Central memory CD8-positive, alpha-beta T cell (primary cell): ENCODE measurements around the gene ADCY1.

ENCODE experiments used
- ATAC-seq: fragments of 150-1000 bp; cut with Tn5 transposase; replicated peaks from 2 replicates; pipeline ENCODE4 v1.10.0; 2022; ENCODE audit warnings: mild to moderate bottlenecking, moderate FRiP score, moderate number of reproducible peaks; ENCODE audit not compliant: poor library complexity, severe bottlenecking; ENCODE audit errors: extremely low read depth
- DNase-seq, 2 donors: peaks; one replicate each; pipeline ENCODE4 v3.0.0; 2021; ENCODE audit warnings: low spot score in 2 of 2
- H3K27ac Mint-ChIP-seq: one replicate; pipeline ENCODE4 v1.8.0; 2022; ENCODE audit warnings: low read depth, mild to moderate bottlenecking, moderate library complexity, mixed read lengths
- H3K27me3 Mint-ChIP-seq: one replicate; pipeline ENCODE4 v1.8.0; 2022; ENCODE audit warnings: mixed read lengths
- H3K36me3 Mint-ChIP-seq: one replicate; pipeline ENCODE4 v1.8.0; 2022; ENCODE audit warnings: mild to moderate bottlenecking, moderate library complexity, mixed read lengths; ENCODE audit not compliant: insufficient read depth
- H3K4me1 Mint-ChIP-seq: one replicate; pipeline ENCODE4 v1.8.0; 2022; ENCODE audit warnings: mixed read lengths
- H3K4me3 Mint-ChIP-seq: one replicate; pipeline ENCODE4 v1.8.0; 2022; ENCODE audit warnings: mild to moderate bottlenecking, moderate library complexity, mixed read lengths
- H3K9me3 Mint-ChIP-seq: one replicate; pipeline ENCODE4 v1.8.0; 2022; ENCODE audit warnings: mixed read lengths

ADCY1 gene

DNA sequence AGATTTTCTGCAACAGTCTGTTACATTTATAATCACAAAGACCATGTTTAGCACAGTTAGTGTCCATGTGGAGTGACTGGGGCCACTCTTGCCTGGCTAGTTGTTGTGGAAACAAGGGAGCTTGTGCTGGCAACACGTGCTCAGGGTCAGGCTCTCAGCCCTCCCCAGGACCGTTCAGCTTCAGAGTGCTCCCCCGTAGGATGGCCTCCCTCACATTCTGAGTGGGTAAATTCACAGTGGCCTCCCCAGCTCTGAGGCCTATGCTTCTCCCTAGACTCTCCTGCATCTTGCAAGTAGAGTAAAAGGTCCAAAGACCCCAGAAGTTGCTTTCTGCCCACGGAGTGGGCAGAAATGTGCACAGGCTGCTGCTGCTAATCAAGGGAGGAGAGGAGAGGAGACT, 122.3 kb downstream of the ADCY1 start:
- ATAC-seq, result no peak
- Mint-ChIP-seq H3K27me3 (peaks cover 27% of the 10 kb centered on the region), H3K4me3 (no peak overlapping the region), H3K36me3 (no peaks in the 10 kb centered on the region), H3K27ac (no peak overlapping the region), H3K4me1 (no peaks in the 10 kb centered on the region), H3K9me3 (no peaks in the 10 kb centered on the region)
- no peak for DNase-seq

DNA sequence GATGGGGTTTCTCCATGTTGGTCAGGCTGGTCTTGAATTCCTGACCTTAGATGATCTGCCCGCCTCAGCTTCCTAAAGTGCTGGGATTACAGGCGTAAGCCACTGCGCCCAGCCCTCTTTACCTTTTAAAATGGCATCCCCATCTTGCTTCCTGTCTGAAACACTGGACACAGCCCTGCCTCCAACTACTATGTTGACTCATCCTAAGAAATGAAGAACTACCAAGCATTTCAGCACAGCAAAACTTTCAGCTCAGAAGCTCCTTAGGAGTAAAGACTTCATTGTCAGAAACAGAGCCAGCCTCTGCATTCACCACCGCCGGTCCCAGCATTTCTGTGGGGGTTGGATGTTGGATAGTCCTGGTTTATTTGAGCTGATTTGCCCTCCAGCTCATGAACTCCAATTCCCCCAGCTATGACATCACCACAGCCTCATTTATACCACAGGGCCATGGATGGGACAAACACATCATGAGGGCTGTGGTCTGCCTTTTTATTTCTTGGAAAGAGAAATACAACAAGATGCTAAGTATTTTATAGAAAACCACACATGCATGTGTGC, 123.5 kb downstream of the ADCY1 start:
- H3K9me3 Mint-ChIP-seq, result no peaks in the 10 kb centered on the region
- no peak for DNase-seq
- H3K27me3 Mint-ChIP-seq, result peaks cover 39% of the 10 kb centered on the region
- no peaks in the 10 kb centered on the region for H3K4me1 Mint-ChIP-seq
- ATAC-seq, result no peak
- H3K36me3 Mint-ChIP-seq, result no peaks in the 10 kb centered on the region
- no peak overlapping the region for H3K4me3 Mint-ChIP-seq
- H3K27ac Mint-ChIP-seq, result no peak overlapping the region

DNA sequence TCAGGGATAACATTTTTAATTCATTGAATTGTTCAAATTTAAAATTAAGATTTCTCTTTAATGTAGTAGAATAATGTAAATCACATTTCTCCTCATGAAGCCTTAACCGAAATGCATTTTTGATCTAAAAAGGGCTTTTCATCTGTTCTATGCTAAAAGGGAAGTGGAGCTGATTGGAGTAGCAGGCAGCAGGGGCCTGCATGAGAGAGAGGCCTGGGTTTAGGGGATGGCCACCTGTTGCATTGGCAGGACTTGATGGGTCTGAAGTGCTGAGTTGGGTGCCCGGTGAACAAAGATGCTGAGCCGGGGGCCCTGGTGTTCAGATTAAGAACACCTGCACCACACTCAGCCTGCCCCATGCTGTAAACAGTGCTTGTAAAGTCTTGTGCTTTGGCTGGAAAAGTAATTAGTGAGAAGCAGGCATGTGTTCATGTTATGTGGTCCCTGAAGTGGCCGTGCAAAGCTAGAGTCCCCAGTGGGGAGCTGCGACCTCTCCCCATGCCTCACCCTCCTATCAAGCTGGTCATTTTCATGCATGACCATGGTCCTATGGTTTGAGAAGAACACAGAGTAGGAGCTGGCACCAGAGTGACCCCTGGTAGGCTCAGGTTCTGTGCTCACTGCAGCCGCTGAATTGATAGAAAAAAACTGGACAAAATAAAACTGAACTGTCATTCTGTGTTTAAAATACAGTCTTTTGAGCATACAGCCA, 124.3 kb downstream of the ADCY1 start:
- H3K4me1 Mint-ChIP-seq, result no peaks in the 10 kb centered on the region
- no peaks in the 10 kb centered on the region for H3K9me3 Mint-ChIP-seq
- H3K27ac Mint-ChIP-seq, result no peak overlapping the region
- ATAC-seq, result no peak
- no peak overlapping the region for H3K4me3 Mint-ChIP-seq
- peaks cover 47% of the 10 kb centered on the region for H3K27me3 Mint-ChIP-seq
- H3K36me3 Mint-ChIP-seq, result no peaks in the 10 kb centered on the region
- peak in 1 of 2 donors; percentile 7 for DNase-seq

DNA sequence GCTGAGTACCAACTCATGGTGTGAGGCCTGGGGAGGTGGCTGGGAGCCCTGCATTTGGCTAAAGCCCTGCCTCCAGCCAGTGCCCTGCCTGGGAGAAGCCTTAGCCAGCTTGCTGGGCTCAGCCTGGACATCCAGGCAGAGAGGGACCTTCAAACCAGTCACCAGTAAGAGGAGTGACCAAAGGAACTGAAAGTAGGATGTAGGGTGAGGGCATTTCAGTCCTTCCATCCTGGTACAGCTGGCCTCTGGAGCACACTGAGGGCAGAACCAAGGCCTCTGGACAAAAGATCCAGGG, 124.8 kb downstream of the ADCY1 start:
- Mint-ChIP-seq H3K27ac (no peak overlapping the region), H3K4me1 (no peaks in the 10 kb centered on the region), H3K27me3 (peaks cover 52% of the 10 kb centered on the region), H3K9me3 (no peaks in the 10 kb centered on the region), H3K4me3 (no peak overlapping the region), H3K36me3 (no peaks in the 10 kb centered on the region)
- ATAC-seq (no peak), DNase-seq (peak in 1 of 2 donors; percentile 4)

DNA sequence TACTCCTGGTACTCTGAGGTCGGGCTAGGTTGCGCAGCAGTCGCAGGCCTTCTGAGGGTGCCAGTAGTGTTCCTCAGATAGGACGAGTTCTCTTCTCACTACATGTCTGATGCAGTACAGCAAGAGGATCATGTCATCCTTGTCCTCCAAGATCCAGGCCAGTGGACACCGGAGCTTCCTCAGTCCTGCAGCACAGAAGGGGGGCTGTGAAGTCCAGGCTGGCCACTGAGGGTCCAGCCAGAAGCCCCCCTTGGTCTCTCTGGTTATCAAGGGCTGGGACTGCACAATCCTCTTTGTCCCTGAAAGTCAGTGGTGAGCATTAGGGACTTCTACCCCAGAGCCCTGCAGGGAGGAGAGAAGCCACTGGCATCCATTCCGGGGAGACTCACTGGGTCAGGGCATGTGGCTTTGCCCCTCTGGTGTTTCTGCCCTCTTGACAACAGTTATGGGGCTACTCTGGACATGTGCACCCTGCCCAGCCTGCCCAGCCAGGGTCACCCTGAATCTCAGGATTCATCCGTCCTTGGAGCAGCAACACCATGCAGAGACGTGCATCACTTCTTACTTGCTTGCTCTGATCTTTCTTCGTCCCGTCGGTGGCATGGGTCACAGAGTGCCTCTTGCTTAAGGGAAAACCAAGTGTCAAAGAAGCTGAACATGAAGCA, 125.7 kb downstream of the ADCY1 start:
- peak in 1 of 2 donors; percentile 1 for DNase-seq
- Mint-ChIP-seq H3K27me3 (peaks cover 52% of the 10 kb centered on the region), H3K36me3 (no peaks in the 10 kb centered on the region), H3K27ac (no peak overlapping the region), H3K9me3 (no peaks in the 10 kb centered on the region), H3K4me1 (no peaks in the 10 kb centered on the region), H3K4me3 (no peak overlapping the region)
- no peak for ATAC-seq

DNA sequence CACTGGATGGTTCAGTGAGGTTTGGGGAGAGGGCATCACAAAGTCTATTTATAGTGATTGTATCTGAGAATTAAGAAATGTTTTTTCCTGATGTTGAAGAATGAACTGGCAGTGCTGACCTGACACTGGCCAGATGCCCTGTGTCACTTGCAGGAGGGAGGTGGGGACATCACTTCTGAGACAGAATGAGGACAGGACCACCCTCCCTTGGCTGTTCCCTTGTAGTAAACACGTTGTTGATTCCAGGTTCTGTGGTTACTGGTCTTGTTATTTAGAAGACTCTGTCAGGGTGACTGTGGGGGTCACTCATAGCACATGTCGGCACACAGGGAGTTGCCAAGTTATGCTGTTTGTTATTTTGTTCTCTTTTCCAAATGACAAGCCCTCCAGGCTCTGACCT, 126.4 kb downstream of the ADCY1 start:
- Mint-ChIP-seq H3K27me3 (peaks cover 54% of the 10 kb centered on the region), H3K4me1 (no peaks in the 10 kb centered on the region), H3K4me3 (no peak overlapping the region), H3K9me3 (no peaks in the 10 kb centered on the region), H3K27ac (no peak overlapping the region), H3K36me3 (no peaks in the 10 kb centered on the region)
- no peak for DNase-seq
- no peak for ATAC-seq

DNA sequence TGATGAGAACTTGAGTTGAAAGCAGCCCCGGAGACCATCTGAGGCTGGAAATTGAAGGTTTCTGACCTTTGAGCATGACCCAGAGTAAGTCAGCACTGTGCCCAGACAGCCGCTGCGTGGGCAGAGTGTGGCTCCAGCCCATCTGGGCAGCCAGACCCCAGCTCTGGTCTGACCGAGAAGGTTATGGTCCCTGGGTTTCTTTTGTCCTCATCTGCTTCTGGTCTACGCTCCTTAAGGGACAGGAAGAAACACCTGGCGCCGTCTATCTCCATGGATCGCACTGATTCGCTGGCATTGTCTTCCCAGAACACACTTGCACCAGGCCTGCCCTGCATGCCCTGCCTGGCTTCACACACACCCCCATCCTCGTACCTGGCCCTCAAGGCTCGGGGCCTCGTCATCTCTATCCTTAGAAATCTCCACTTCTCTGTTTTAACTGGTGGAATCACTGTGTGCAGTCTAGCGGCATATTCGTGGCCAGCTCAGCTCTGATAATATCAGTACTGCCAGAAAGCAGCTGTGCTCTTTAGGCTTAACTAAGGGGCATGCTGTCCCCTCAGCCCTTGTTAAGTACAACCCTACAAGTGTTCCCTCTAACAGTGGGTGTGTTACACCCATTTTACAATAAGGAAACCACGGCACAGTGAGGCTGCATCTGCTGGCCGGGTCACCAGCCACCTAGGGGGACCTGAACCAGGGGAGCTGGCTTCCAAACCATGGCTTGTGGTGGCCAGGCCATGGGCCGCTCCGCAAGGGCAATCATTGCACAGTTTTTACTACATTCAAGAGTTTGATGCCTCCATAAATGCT, 127.7 kb downstream of the ADCY1 start:
- no peak overlapping the region for H3K27ac Mint-ChIP-seq
- no peak for DNase-seq
- H3K27me3 Mint-ChIP-seq, result peaks cover 65% of the 10 kb centered on the region
- H3K4me1 Mint-ChIP-seq, result no peaks in the 10 kb centered on the region
- no peaks in the 10 kb centered on the region for H3K9me3 Mint-ChIP-seq
- no peak for ATAC-seq
- no peak overlapping the region for H3K4me3 Mint-ChIP-seq
- no peaks in the 10 kb centered on the region for H3K36me3 Mint-ChIP-seq

DNA sequence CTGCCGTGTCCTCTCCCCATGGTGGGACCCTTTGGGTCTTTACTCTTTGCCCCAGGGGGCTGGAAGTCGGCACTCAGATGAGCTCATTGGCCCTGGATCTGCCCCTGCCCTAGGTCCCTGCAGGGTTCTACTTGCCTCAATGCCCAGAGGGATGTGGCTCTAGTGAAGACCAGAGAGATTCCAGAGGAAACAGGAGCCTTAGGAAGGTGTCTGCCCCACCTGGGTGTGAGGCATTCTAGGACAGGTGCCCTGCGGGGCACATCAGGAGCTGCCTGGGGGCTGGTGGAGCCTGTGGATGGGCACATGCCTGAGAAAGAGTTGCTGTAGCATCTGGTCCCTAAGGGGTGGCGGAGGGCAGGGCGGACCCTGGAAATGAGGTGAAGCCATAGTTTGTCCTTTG, 128.6 kb downstream of the ADCY1 start:
- Mint-ChIP-seq H3K27me3 (peaks cover 65% of the 10 kb centered on the region), H3K36me3 (no peaks in the 10 kb centered on the region), H3K4me3 (no peak overlapping the region), H3K9me3 (no peaks in the 10 kb centered on the region), H3K27ac (no peak overlapping the region), H3K4me1 (no peaks in the 10 kb centered on the region)
- ATAC-seq (no peak), DNase-seq (no peak)

DNA sequence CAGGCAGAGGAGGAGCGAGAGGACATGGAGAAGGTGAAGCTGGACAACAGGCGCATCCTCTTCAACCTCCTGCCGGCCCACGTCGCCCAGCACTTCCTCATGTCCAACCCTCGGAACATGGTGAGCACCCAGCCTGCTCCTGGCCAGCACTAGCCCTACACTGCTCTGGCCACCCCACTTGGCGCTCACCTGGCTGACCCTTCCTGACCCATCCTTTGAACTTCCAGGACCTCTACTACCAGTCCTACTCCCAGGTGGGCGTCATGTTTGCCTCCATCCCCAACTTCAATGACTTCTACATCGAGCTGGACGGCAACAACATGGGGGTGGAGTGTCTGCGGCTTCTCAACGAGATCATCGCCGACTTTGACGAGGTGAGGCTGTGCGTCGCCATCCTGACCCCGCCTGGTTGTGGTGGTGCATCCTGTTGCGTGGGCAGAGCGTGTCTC, 129.2 kb downstream of the ADCY1 start:
- H3K9me3 Mint-ChIP-seq, result no peaks in the 10 kb centered on the region
- no peaks in the 10 kb centered on the region for H3K36me3 Mint-ChIP-seq
- ATAC-seq (no peak), DNase-seq (no peak)
- peaks cover 65% of the 10 kb centered on the region for H3K27me3 Mint-ChIP-seq
- H3K4me3 Mint-ChIP-seq, result no peak overlapping the region
- H3K27ac Mint-ChIP-seq, result no peak overlapping the region
- no peaks in the 10 kb centered on the region for H3K4me1 Mint-ChIP-seq

DNA sequence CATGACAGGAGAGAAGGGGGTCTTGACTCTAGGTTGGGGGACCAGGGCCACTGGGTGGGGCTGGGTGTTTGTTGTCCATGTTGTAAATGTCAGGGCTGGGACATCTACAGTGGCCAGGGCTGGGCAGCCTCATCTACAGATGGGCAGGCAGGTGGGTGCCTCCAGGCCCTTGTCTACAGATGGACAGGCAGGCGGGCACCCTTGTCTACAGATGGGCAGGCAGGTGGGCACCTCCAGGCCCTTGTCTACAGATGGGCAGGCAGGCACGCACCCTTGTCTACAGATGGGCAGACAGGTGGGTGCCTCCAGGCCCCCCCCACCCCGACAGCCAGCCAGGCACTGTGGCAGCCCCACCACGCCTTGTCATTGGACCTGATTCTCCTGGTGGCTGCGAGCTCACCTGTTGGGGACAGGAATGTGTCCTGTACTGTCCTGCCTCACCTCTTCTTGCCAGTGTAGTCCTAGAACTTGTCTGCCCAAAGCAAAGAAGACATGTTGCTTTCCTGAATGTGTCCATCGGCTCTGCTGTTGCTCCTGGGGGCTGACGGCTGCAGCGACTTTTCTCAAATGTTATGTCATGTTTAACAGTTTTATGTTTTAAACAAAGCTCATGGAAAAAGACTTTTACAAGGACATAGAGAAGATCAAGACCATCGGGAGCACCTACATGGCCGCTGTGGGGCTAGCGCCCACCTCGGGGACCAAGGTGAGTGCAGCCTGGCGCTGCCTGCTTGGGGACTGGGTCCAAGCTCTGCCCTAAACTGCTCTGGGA, 129.9 kb downstream of the ADCY1 start:
- Mint-ChIP-seq H3K9me3 (no peaks in the 10 kb centered on the region), H3K4me3 (no peak overlapping the region)

DNA sequence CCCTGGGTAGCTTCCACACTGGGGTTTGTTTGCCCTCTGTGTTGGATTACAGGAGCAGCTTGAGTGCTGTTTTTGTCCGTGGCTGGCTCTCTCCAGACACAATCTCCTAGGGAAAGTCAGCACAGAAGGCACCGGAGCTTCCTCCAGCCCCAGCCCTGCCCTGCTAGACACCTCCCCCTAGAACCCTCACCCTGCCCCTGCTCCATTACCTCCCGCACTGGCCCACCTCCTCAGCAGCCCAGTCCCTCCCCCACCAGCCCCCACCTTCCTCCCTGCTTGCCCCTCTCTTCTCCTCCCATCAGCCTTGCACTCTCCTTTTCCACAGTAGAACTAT, 130.5 kb downstream of the ADCY1 start:
- no peak overlapping the region for H3K27ac Mint-ChIP-seq
- peaks cover 54% of the 10 kb centered on the region for H3K27me3 Mint-ChIP-seq
- H3K4me3 Mint-ChIP-seq, result no peak overlapping the region
- DNase-seq (peak in 1 of 2 donors; percentile 6), ATAC-seq (no peak)
- H3K36me3 Mint-ChIP-seq, result no peaks in the 10 kb centered on the region
- no peaks in the 10 kb centered on the region for H3K4me1 Mint-ChIP-seq
- H3K9me3 Mint-ChIP-seq, result no peaks in the 10 kb centered on the region

More for the DNA sequence above, 129.9 kb downstream of the ADCY1 start:
- no peaks in the 10 kb centered on the region for H3K4me1 Mint-ChIP-seq
- DNase-seq (no peak), ATAC-seq (no peak)
- peaks cover 60% of the 10 kb centered on the region for H3K27me3 Mint-ChIP-seq
- no peak overlapping the region for H3K27ac Mint-ChIP-seq
- H3K36me3 Mint-ChIP-seq, result no peaks in the 10 kb centered on the region
